HUES6 (cell line): ENCODE data around the gene REV1.
"Not testable (repeated sequence)": the region's sequence is repeated elsewhere in the genome, so short reads cannot be mapped to it uniquely, and the experiment has no call there.

Experiments
- H3K27ac ChIP-seq: 2 replicates; pipeline ENCODE4 v1.7.0; 2013; ENCODE audit warnings: low read depth, mild to moderate bottlenecking, low read length, inconsistent platforms
- H3K27me3 ChIP-seq: 2 replicates; pipeline ENCODE4 v1.6.1; 2013; ENCODE audit warnings: low read length; ENCODE audit not compliant: control insufficient read depth, insufficient read depth
- H3K36me3 ChIP-seq: 2 replicates; pipeline ENCODE4 v1.6.1; 2013; ENCODE audit warnings: low read length; ENCODE audit not compliant: control insufficient read depth, insufficient read depth
- H3K4me1 ChIP-seq: 2 replicates; pipeline ENCODE4 v1.6.1; 2013; ENCODE audit warnings: low read length; ENCODE audit not compliant: control insufficient read depth, insufficient read depth
- H3K4me3 ChIP-seq: 2 replicates; pipeline ENCODE4 v1.5.1; 2013; ENCODE audit warnings: low read depth, low read length
- H3K9ac ChIP-seq: one replicate; pipeline ENCODE4 v1.6.1; 2013; ENCODE audit warnings: mild to moderate bottlenecking, low read length
- H3K9me3 ChIP-seq: 2 replicates; pipeline ENCODE4 v1.6.1; 2013; ENCODE audit warnings: low read depth, low read length; ENCODE audit not compliant: control insufficient read depth, insufficient read depth

REV1 gene

GRCh38 chr2:99471654-99472599 is 17.9 kb downstream of the REV1 start:
- Histone ChIP-seq H3K27me3 (no peaks in the 10 kb centered on the region), H3K9ac (no peak overlapping the region), H3K4me1 (peaks cover 32% of the 10 kb centered on the region), H3K4me3 (no peak overlapping the region), H3K36me3 (0 out of 2 replicates have a peak, but pooled peaks cover 5% of the 10 kb centered on the region), H3K9me3 (peaks cover 15% of the 10 kb centered on the region; the same call in 1 of the 2 replicates), H3K27ac (no peak overlapping the region)

DNA sequence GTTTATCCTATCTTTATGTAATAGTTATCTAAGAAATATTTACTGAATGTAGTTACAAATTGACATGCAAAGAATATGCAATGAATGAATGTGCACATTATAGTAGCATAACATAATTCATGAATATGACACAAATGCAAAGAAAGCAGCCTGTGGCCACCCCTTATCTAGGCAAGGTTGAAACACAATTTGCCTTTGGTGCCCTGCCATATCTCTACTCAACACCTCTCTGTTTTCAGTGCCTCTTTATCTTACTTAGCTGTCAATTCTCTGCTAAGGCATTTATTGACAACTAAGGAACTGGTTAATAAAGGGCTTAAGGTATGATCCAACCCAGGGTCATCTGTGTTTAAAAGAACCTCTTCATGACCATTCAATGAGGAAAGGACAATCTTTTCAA is 18.9 kb downstream of the REV1 start:
- H3K27ac ChIP-seq = no peak overlapping the region
- no peak overlapping the region for H3K4me3 ChIP-seq
- H3K36me3 ChIP-seq = 0 out of 2 replicates have a peak, but pooled peaks cover 5% of the 10 kb centered on the region
- H3K27me3 ChIP-seq = no peaks in the 10 kb centered on the region
- H3K9me3 ChIP-seq = peaks cover 15% of the 10 kb centered on the region; the same call in 1 of the 2 replicates
- H3K9ac ChIP-seq = no peak overlapping the region
- H3K4me1 ChIP-seq = peaks cover 31% of the 10 kb centered on the region

GRCh38 chr2:99470459-99470858 is 19.4 kb downstream of the REV1 start:
- H3K4me3 ChIP-seq, H3K9ac ChIP-seq, H3K27me3 ChIP-seq, H3K36me3 ChIP-seq, H3K27ac ChIP-seq: not testable (repeated sequence)
- H3K4me1 ChIP-seq = peaks cover 26% of the 10 kb centered on the region
- H3K9me3 ChIP-seq = peaks cover 15% of the 10 kb centered on the region; the same call in 1 of the 2 replicates

- Histone ChIP-seq H3K27ac (no peak overlapping the region), H3K9me3 (peaks cover 15% of the 10 kb centered on the region; the same call in 1 of the 2 replicates)
Measured at GRCh38 chr2:99469394-99469793, 20.4 kb downstream of the REV1 start.

DNA sequence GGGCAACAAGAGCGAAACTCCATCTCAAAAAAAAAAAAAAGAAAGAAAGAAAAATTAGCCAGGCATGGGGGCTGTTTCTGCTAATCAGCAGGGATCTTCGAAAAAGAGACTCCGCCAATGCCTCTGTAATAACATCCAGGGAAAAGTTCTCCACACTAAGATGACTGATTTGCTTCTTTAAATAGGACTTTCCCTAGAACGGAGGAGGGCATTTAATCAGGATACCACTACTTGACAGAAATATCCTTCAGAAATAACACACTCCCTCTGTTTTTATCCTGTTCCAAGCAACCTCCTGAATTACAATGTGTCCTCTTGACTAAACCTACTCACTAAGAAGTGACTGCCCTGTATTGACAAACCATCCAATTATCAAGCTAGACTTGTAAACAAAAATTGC is 21.7 kb downstream of the REV1 start:
- Histone ChIP-seq H3K36me3 (peaks cover 8% of the 10 kb centered on the region), H3K4me3 (no peak overlapping the region), H3K27ac (no peak overlapping the region), H3K27me3 (no peaks in the 10 kb centered on the region), H3K4me1 (peaks cover 5% of the 10 kb centered on the region; the same call in 1 of the 2 replicates), H3K9ac (no peak overlapping the region), H3K9me3 (peaks cover 15% of the 10 kb centered on the region; the same call in 1 of the 2 replicates)

More at GRCh38 chr2:99469394-99469793, 20.4 kb downstream of the REV1 start:
- no peak overlapping the region for H3K4me3 ChIP-seq
- no peak overlapping the region for H3K9ac ChIP-seq
- H3K27me3 ChIP-seq = no peaks in the 10 kb centered on the region
- H3K4me1 ChIP-seq = peaks cover 16% of the 10 kb centered on the region
- H3K36me3 ChIP-seq = 0 out of 2 replicates have a peak, but pooled peaks cover 5% of the 10 kb centered on the region

DNA sequence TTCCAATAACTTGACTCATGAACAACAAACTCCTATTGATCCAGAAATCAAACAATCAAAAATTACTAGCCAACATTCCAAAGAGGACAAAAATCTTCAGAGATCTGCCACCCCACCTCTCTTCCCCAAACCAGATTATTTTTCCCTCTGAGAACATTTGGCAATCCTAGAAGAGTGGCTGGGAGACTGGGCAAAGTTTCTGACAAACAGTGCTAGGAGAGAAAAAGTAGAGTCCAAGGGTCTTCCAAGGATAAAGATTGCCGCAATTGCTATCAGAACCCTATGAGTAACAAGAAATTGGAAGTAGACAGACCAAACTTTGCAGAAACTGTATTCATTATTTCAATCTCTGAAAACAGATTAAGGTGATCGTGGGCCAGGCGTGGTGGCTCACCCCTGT is 22.4 kb downstream of the REV1 start:
- Histone ChIP-seq H3K9me3 (peaks cover 15% of the 10 kb centered on the region; the same call in 1 of the 2 replicates), H3K27me3 (no peaks in the 10 kb centered on the region), H3K9ac (no peak overlapping the region), H3K36me3 (peaks cover 9% of the 10 kb centered on the region), H3K4me1 (peaks cover 5% of the 10 kb centered on the region; the same call in 1 of the 2 replicates), H3K4me3 (no peak overlapping the region), H3K27ac (no peak overlapping the region)

DNA sequence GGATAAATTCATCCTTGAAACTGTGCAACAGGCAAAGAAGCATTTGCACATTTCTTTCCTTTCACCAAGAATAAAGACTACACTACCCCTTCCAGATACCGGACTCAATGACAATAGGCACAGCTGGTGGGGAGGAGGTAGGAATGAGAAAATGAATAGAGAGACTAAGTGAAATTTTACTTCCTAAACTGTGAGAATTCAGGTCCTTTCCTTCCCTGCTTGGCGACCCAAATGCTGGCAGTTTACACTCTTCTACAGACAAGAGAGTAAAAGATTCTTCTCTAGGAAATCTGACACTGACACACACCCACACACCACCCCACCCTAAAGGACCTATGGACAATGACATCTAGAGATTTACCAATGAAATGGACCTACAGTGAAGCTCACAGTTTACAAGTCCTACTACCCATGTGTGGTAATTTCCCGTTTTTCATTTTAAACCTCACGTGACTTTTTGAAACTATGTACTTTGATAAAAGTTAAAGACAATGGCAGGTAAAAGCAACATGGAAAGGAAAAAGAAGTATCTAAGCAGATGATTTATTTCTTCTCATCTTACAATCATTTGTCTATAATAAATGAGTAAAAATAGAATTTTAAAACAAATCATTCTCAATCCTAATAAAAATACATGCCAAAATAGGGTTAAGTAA is 27.9 kb downstream of the REV1 start:
- no peak overlapping the region for H3K9ac ChIP-seq
- H3K9me3 ChIP-seq = no peaks in the 10 kb centered on the region
- H3K36me3 ChIP-seq = peaks cover 50% of the 10 kb centered on the region
- no peaks in the 10 kb centered on the region; the same call in 1 of the 2 replicates for H3K4me1 ChIP-seq
- no peak overlapping the region for H3K4me3 ChIP-seq
- no peak overlapping the region for H3K27ac ChIP-seq
- H3K27me3 ChIP-seq = no peaks in the 10 kb centered on the region

DNA sequence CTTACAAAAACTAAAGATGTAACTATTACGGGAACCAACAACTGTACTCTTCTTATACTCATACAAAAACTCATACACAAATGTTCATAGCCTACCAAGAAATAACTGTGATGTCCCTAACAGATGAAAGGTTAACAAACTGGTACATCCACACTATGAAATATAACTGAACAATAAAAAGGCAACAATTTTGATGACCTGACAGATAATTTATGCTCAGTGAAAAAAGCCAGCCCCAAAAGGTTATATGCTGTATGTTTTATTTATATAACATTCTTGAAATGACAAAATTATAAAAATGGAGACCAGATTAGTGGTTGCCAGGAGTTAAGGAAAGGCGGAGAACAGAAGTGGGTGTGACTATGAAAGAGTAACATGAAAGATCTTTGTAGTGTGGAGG is 31.3 kb downstream of the REV1 start:
- Histone ChIP-seq H3K27me3 (no peaks in the 10 kb centered on the region), H3K9ac (no peak overlapping the region), H3K4me1 (no peaks in the 10 kb centered on the region; the same call in 1 of the 2 replicates), H3K9me3 (no peaks in the 10 kb centered on the region), H3K4me3 (no peak overlapping the region), H3K36me3 (peaks cover 70% of the 10 kb centered on the region), H3K27ac (no peak overlapping the region)

DNA sequence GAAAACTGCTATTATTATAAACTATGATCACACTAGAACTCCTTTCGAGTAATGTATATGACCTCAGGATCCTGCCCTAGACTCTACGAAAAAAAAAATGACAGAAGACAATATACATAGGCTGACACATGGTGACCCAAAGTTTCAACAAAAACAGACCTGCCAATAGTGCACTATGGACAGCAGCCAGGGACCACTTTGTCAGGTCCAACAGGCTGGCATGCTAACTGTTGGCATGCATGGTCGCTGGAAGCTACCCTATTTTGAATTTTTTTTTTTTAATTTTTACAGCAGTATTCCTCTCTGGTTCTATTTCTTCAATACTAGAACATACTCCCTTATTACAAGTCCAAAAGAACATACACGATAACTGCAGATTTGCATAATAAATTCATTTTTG is 38.1 kb downstream of the REV1 start:
- peaks cover 59% of the 10 kb centered on the region for H3K36me3 ChIP-seq
- H3K4me3 ChIP-seq = no peak overlapping the region
- H3K4me1 ChIP-seq = no peaks in the 10 kb centered on the region
- H3K27ac ChIP-seq = no peak overlapping the region
- no peak overlapping the region for H3K9ac ChIP-seq
- no peaks in the 10 kb centered on the region for H3K9me3 ChIP-seq
- H3K27me3 ChIP-seq = no peaks in the 10 kb centered on the region

DNA sequence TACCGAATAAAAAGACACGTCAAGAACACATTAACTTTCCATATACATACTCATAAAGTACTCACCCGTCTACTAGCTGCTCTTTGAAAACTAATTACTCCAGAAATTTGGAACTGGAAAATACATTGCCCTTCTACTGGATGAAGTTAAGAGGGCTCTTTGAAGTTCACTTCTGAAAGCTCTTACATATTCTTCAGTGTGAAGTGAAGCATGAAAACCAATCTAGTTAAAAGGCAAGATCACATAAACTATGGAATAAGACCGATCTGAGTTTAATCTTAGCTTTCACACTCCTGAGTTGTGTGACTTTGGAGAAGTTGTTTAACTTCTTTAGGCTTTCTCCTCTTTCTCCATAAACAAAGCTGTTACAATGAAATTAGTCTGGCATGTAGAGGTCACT is 38.5 kb downstream of the REV1 start:
- Histone ChIP-seq H3K4me1 (no peaks in the 10 kb centered on the region), H3K27me3 (no peaks in the 10 kb centered on the region), H3K36me3 (peaks cover 58% of the 10 kb centered on the region), H3K9me3 (no peaks in the 10 kb centered on the region), H3K9ac (no peak overlapping the region), H3K4me3 (no peak overlapping the region), H3K27ac (peak overlapping the region; percentile 62; the same call in 1 of the 2 replicates)

GRCh38 chr2:99450199-99450598 is 39.6 kb downstream of the REV1 start:
- H3K4me3 ChIP-seq = no peak overlapping the region
- no peaks in the 10 kb centered on the region for H3K4me1 ChIP-seq
- H3K27ac ChIP-seq = no peak overlapping the region
- H3K36me3 ChIP-seq = peaks cover 48% of the 10 kb centered on the region
- H3K27me3 ChIP-seq = no peaks in the 10 kb centered on the region
- H3K9me3 ChIP-seq = no peaks in the 10 kb centered on the region
- H3K9ac ChIP-seq = no peak overlapping the region
